ENCODE measurements around the gene KIF5A. TPM values are rescaled to one million over a fixed set of nuclear protein-coding genes. Genes with fewer than 3 reads are reported as not detected.
A peak's percentile ranks its signal among the peaks of the same experiment; 100 is the strongest.

The KIF5A gene
- total RNA-seq, 1 experiment from 2014 or later = 0.05 TPM

DNA sequence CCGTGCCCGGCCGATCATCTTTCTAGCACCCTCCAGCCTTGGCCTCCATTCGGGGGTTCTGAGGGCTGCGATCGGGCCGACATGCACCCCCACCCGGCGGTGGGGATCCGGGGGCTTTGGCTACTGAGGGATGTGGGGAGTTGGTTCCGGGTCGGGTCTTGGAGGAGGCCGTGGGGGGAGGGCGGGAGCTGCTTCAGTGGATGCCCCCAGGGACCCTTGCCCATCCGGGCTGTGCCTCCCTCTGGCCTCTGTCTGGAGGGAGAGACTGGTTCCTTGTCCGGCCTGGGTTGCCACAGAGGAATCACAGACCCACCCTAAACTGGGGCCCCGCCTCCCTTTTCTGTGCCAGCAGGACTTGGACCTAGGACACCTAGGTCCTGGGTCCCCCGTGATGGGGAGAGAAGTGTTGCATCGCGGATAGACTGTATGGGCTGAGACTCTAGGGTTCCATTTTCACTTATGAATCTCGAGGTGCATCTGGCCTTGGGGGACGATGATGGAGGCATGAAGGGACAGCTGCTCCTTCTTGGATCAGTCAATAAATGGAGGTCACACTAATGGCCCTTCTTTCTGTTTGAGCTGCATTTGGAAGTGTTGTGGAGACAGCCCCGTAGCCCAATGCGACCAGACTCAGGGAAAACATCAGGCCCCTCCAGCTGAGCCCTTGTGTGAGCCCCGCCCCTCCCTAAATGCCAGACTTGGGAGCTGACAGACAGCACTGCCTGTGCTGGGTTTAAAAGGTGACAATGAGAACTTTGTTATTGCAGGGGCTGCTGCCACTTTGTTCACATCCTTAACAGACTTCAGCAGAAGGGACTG lies 55.4 kb downstream of the KIF5A start:
- no peaks in the 10 kb centered on the region for H3K27me3 ChIP-seq (replicated peaks; ENCODE audit: control insufficient read depth, insufficient read depth, low read length)
- H3K4me1 Mint-ChIP-seq (ENCODE audit: low read depth, unreplicated experiment) = peaks cover 7% of the 10 kb centered on the region
- peaks cover 6% of the 10 kb centered on the region; the same call in 1 of the 2 replicates for H3K4me1 ChIP-seq
- H3K36me3 ChIP-seq (ENCODE audit: control insufficient read depth, insufficient read depth, low read length) = peaks cover 1% of the 10 kb centered on the region; the same call in 1 of the 2 replicates
- no peaks in the 10 kb centered on the region for H3K27me3 Mint-ChIP-seq (ENCODE audit: insufficient read depth, unreplicated experiment)
- TF ChIP-seq, protein P1, sequence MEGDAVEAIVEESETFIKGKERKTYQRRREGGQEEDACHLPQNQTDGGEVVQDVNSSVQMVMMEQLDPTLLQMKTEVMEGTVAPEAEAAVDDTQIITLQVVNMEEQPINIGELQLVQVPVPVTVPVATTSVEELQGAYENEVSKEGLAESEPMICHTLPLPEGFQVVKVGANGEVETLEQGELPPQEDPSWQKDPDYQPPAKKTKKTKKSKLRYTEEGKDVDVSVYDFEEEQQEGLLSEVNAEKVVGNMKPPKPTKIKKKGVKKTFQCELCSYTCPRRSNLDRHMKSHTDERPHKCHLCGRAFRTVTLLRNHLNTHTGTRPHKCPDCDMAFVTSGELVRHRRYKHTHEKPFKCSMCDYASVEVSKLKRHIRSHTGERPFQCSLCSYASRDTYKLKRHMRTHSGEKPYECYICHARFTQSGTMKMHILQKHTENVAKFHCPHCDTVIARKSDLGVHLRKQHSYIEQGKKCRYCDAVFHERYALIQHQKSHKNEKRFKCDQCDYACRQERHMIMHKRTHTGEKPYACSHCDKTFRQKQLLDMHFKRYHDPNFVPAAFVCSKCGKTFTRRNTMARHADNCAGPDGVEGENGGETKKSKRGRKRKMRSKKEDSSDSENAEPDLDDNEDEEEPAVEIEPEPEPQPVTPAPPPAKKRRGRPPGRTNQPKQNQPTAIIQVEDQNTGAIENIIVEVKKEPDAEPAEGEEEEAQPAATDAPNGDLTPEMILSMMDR (IDR thresholded peaks at IDR 0.05; ENCODE audit: insufficient read depth in 1 of 2, low read depth in 1 of 2, low read length in 1 of 2, severe bottlenecking in 1 of 2, unreplicated experiment in 1 of 2) = no peak
- intact Hi-C loops (cut with micrococcal nuclease; ENCODE audit: unreplicated experiment) = no loop called here
- peak overlapping the region; percentile 77 for H3K27ac Mint-ChIP-seq (ENCODE audit: unreplicated experiment)
- ChIA-PET POLR2A (no interaction called here), CTCF (no interaction called here)
- peak overlapping the region; percentile 62 for H3K4me3 ChIP-seq (ENCODE audit: low read depth, low read length)
- no peaks in the 10 kb centered on the region for H3K9me3 Mint-ChIP-seq (ENCODE audit: unreplicated experiment)
- no peak for DNase-seq
- peaks cover 8% of the 10 kb centered on the region for H3K36me3 Mint-ChIP-seq (ENCODE audit: insufficient read depth, unreplicated experiment)
- H3K9me3 ChIP-seq = no peaks in the 10 kb centered on the region
- TSS peak; percentile 34 for BruUV-seq (replicated peaks)
- H3K4me3 Mint-ChIP-seq (ENCODE audit: unreplicated experiment) = peak overlapping the region; percentile 74

DNA sequence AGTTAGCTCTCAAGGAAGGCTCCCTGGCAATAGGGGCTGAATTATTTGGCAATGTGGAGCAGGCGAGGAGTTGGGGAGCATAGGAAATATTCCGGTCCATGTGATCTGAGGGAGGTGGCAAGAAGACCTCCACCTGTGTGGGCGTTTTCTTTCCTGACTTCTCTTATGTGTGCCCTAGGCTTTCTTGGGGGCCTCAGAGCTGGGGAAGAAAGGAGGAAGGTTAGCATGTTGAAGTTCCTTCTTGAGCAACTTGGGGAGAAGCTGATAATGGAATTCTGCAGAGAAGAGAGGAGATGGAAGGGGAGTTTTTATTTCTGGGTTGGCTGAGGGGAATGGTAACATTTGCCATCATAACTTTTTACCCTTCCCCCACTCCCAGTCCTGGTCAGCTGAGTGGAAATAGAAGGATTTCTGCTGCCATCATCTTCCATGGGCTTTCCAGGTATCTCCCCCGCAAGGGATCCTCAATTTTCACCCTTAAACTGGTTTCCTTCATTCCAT lies 56.0 kb downstream of the KIF5A start:
- no peak overlapping the region for H3K4me3 ChIP-seq (ENCODE audit: low read depth, low read length)
- no peaks in the 10 kb centered on the region for H3K27me3 ChIP-seq (replicated peaks; ENCODE audit: control insufficient read depth, insufficient read depth, low read length)
- H3K4me1 ChIP-seq = peaks cover 6% of the 10 kb centered on the region; the same call in 1 of the 2 replicates
- peaks cover 1% of the 10 kb centered on the region; the same call in 1 of the 2 replicates for H3K36me3 ChIP-seq (ENCODE audit: control insufficient read depth, insufficient read depth, low read length)
- ChIA-PET POLR2A (interaction anchor here (0.6 kb wide), 1 partner anchor 17 kb away, joined by 3 read pairs; no protein-coding TSS in a partner anchor), CTCF (no interaction called here)
- Mint-ChIP-seq H3K4me3 (ENCODE audit: unreplicated experiment) (peak overlapping the region; percentile 74), H3K27me3 (ENCODE audit: insufficient read depth, unreplicated experiment) (no peaks in the 10 kb centered on the region), H3K36me3 (ENCODE audit: insufficient read depth, unreplicated experiment) (peaks cover 2% of the 10 kb centered on the region), H3K4me1 (ENCODE audit: low read depth, unreplicated experiment) (peaks cover 7% of the 10 kb centered on the region), H3K27ac (ENCODE audit: unreplicated experiment) (no peak overlapping the region), H3K9me3 (ENCODE audit: unreplicated experiment) (no peaks in the 10 kb centered on the region)
- BruUV-seq (replicated peaks) = no TSS peak
- DNase-seq = no peak
- no peaks in the 10 kb centered on the region for H3K9me3 ChIP-seq
- intact Hi-C loops (cut with micrococcal nuclease; ENCODE audit: unreplicated experiment) = no loop called here
- TF ChIP-seq, protein P1 (IDR thresholded peaks at IDR 0.05; ENCODE audit: insufficient read depth in 1 of 2, low read depth in 1 of 2, low read length in 1 of 2, severe bottlenecking in 1 of 2, unreplicated experiment in 1 of 2) = no peak

DNA sequence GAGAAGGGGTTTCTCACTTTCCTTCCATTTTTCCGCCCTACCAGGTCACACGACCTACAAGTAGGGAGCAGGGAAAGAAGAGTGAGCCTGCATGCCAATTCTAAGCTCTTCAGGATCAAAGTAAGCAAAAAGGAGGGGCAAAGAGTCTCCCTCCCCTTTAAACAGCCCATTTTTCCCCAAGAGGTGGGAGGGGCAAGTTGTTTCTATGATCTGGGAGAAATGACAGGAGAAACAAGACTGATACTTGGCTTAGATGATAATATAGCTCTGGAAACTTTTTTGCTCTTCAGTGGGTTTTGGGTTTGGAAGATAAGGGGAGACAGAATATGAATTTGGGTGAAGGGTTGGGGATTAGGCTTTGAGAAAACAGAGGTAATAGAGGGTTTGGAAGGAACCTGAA lies 56.6 kb downstream of the KIF5A start:
- H3K4me3 ChIP-seq (ENCODE audit: low read depth, low read length) = no peak overlapping the region
- BruUV-seq (replicated peaks) = no TSS peak
- no peaks in the 10 kb centered on the region for H3K9me3 Mint-ChIP-seq (ENCODE audit: unreplicated experiment)
- peaks cover 7% of the 10 kb centered on the region for H3K4me1 Mint-ChIP-seq (ENCODE audit: low read depth, unreplicated experiment)
- no peaks in the 10 kb centered on the region for H3K27me3 Mint-ChIP-seq (ENCODE audit: insufficient read depth, unreplicated experiment)
- H3K36me3 Mint-ChIP-seq (ENCODE audit: insufficient read depth, unreplicated experiment) = no peaks in the 10 kb centered on the region
- CTCF ChIA-PET = no interaction called here
- DNase-seq = no peak
- H3K4me3 Mint-ChIP-seq (ENCODE audit: unreplicated experiment) = no peak overlapping the region
- H3K27ac Mint-ChIP-seq (ENCODE audit: unreplicated experiment) = no peak overlapping the region
- no peaks in the 10 kb centered on the region for H3K9me3 ChIP-seq
- POLR2A ChIA-PET = interaction anchor here (0.6 kb wide), 1 partner anchor 16 kb away, joined by 3 read pairs; no protein-coding TSS in a partner anchor
- TF ChIP-seq, protein P1 (IDR thresholded peaks at IDR 0.05; ENCODE audit: insufficient read depth in 1 of 2, low read depth in 1 of 2, low read length in 1 of 2, severe bottlenecking in 1 of 2, unreplicated experiment in 1 of 2) = no peak
- no peaks in the 10 kb centered on the region for H3K27me3 ChIP-seq (replicated peaks; ENCODE audit: control insufficient read depth, insufficient read depth, low read length)
- intact Hi-C loops (cut with micrococcal nuclease; ENCODE audit: unreplicated experiment) = no loop called here
- H3K36me3 ChIP-seq (ENCODE audit: control insufficient read depth, insufficient read depth, low read length) = peaks cover 1% of the 10 kb centered on the region; the same call in 1 of the 2 replicates
- peaks cover 6% of the 10 kb centered on the region; the same call in 1 of the 2 replicates for H3K4me1 ChIP-seq

Data from Caco-2 (cell line).